ENCODE measurements around the gene PSMB11.

PSMB11 gene

DNA sequence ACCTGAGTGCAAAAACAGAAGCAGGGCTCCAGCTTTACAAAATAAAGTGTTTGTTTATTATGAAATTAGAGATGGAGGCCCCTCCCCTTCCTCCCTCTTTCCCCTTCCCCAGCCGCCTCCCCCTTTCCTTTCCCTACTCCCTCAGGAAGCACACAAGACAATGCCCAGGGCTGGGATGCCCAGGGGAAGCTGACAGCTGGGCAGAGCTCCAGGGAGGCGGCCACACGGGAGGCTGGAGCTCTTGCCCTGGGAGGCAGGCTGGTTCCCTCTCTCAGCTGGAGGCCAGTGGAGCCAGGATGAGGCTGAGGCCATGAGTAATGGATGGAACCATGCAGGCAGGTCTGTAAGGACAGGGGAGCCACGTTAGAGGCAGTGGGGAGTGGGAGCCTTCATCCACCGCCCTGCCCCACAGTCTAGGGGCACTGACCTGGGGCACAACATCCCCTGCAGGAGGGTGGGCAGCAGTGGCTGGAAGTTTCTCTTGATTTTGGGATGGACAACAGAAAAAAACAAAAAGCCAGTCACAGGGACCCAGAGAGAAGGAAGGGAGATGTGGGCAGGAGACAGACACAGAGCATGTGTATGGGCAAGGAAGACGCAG is 5.1 kb downstream of the PSMB11 start:
- H3K4me1 ChIP-seq (ENCODE audit: control insufficient read depth in 1 of 2, insufficient read depth in 1 of 2, low read depth in 1 of 2, low read length in 1 of 2): peaks cover 0 to 8% of the 10 kb centered on the region in 2 experiments
- no peaks in the 10 kb centered on the region for H3K36me3 ChIP-seq
- peaks cover 6% of the 10 kb centered on the region for H3K27me3 ChIP-seq
- TF ChIP-seq, protein P1, sequence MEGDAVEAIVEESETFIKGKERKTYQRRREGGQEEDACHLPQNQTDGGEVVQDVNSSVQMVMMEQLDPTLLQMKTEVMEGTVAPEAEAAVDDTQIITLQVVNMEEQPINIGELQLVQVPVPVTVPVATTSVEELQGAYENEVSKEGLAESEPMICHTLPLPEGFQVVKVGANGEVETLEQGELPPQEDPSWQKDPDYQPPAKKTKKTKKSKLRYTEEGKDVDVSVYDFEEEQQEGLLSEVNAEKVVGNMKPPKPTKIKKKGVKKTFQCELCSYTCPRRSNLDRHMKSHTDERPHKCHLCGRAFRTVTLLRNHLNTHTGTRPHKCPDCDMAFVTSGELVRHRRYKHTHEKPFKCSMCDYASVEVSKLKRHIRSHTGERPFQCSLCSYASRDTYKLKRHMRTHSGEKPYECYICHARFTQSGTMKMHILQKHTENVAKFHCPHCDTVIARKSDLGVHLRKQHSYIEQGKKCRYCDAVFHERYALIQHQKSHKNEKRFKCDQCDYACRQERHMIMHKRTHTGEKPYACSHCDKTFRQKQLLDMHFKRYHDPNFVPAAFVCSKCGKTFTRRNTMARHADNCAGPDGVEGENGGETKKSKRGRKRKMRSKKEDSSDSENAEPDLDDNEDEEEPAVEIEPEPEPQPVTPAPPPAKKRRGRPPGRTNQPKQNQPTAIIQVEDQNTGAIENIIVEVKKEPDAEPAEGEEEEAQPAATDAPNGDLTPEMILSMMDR (IDR thresholded peaks at IDR 0.05): no peak
- H3K27ac ChIP-seq: no peak overlapping the region
- no peak overlapping the region for H3K4me3 ChIP-seq (ENCODE audit: low read depth in 1 of 2, low read length in 1 of 2)
- H3K9me3 ChIP-seq: no peaks in the 10 kb centered on the region

DNA sequence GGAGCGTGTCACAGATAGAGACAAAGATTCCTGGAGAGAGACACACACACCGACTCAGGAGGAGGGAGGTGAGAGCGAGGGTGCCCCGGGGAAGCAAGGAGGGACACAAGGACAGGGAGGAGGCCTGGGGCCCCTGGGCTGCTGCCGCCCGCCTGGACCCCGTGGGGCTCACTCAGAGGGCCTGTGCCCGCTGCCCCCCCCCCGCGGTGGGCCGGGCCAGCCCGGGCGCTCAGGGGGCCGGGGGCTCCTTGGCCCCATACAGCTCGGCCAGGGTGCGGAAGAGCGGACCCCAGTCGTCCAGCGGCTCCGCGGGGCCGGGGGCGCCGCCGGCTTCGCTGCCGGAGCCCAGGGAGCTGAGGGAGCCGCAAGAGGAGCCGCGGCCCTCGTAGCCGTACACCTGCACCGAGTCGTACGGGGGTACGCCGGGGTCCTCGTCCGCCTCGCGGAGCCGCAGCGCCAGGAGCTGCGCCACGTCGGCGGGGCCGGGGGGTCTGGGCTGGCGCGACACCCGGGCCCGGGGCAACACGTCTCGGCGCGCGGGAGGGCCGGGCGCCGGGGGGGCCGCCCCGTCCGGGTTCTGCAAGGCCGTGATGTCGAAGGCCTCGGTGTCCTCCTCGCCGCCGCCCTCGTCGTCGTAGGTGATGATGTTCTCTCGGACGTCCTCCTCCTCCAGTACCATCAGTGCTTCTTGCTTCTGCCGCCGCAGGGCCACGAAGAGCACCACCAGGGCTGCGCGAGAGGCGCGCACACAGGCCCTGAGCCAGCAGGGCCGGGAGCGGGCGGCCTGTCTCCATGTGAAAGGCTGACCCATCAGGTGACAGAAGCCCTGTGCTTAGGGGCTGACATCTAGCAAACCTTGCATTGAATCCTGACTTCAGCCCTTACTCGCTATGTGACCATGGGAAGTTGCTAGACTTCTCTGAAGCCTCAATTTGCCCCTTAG is 6.0 kb downstream of the PSMB11 start:
- TF ChIP-seq, protein P1 (IDR thresholded peaks at IDR 0.05): no peak
- Histone ChIP-seq H3K27me3 (peaks cover 6% of the 10 kb centered on the region), H3K4me3 (ENCODE audit: low read depth in 1 of 2, low read length in 1 of 2) (no peak overlapping the region), H3K36me3 (no peaks in the 10 kb centered on the region), H3K9me3 (no peaks in the 10 kb centered on the region), H3K4me1 (ENCODE audit: control insufficient read depth in 1 of 2, insufficient read depth in 1 of 2, low read depth in 1 of 2, low read length in 1 of 2) (peaks cover 0 to 8% of the 10 kb centered on the region in 2 experiments), H3K27ac (no peak overlapping the region)

DNA sequence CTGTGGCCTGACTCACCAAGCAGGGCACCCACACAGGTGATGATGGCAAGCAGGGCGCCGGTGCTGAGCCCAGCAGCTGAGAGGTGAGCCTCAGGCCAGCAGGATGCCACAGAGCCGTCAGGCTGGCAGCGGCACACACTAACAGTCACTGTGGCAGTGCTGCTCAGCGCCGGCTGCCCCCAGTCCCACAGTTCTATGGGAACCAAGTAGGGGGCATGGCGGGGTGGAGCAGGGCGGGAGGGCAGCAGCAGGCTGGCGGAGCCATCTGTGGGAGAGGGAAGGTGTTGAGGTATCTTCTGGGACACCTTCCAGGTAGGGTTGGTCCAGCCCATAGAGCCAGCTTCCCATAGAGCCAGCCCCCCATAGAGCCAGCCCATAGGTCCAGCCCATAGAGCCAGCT is 7.0 kb downstream of the PSMB11 start:
- Histone ChIP-seq H3K36me3 (no peaks in the 10 kb centered on the region), H3K4me1 (ENCODE audit: control insufficient read depth in 1 of 2, insufficient read depth in 1 of 2, low read depth in 1 of 2, low read length in 1 of 2) (peaks cover 0 to 8% of the 10 kb centered on the region in 2 experiments), H3K4me3 (ENCODE audit: low read depth in 1 of 2, low read length in 1 of 2) (no peak overlapping the region), H3K27ac (no peak overlapping the region), H3K27me3 (peaks cover 6% of the 10 kb centered on the region), H3K9me3 (no peaks in the 10 kb centered on the region)
- TF ChIP-seq, protein P1 (IDR thresholded peaks at IDR 0.05): no peak

DNA sequence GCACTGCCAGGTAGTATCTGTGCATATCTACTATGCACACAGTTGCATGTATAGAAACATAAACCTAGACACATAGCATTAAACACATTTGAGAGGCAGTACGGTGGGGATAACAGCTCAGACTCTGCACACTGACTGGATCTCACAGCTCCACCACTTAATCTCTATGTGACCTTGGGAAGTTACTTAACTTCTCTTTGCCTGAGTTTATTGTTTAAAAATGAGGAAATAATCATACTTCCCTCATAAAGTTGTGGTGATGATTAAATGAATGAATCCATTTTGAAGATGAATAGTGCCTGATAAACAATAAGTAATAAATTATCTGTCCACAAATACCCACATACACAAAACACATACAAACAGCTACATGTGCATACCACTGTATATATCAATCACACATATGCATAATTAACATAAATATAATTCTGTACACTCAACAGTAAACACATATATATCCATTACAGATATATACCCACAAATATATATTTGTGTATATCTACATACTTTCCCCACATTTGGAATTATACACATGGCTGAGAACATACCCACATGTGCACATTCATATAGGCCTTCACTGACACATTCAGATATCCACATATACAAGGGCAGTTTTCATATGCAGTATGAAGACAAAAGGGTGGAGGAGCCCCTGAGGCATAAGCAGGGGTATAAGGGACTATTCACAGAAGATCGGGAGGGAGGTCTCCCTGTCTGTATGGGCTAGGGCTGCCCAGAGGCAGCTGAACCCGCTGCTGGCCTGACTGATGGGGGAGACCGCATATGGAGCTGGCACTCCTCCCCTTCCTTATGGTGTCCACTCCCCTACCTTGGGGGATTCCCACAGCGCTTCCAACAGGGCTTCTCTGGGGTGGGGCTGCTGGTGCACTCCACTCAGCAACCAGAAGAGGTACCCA is 9.4 kb downstream of the PSMB11 start:
- TF ChIP-seq, protein P1 (IDR thresholded peaks at IDR 0.05): no peak
- no peak overlapping the region for H3K4me3 ChIP-seq (ENCODE audit: low read depth in 1 of 2, low read length in 1 of 2)

DNA sequence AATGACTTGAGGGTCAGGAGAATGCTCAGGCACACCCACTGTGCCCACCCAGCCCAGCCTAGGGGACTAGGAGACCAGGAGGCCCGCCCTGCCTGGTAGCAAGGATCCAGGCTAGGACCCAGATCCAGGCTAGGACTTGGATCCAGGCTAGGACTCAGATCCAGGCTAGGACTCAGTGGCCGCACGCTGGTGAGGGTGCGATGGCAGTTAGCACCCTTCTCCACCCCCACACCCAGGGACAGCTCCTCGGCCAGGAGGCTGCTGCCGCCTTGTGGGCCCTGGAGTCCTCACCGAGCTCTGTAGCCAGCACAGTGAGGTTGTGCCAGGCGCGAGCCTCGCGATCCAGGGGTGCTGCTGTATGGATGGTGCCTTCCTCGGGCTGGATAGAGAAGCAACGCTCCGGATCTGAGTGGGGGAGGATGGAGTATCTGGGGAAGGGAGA is 10.2 kb downstream of the PSMB11 start:
- peaks cover 17% of the 10 kb centered on the region for H3K27me3 ChIP-seq
- no peaks in the 10 kb centered on the region for H3K36me3 ChIP-seq
- no peak overlapping the region for H3K4me3 ChIP-seq (ENCODE audit: low read depth in 1 of 2, low read length in 1 of 2)
- H3K9me3 ChIP-seq: no peaks in the 10 kb centered on the region
- TF ChIP-seq, protein P1 (IDR thresholded peaks at IDR 0.05): no peak
- peaks cover 12 to 20% of the 10 kb centered on the region in 2 experiments for H3K4me1 ChIP-seq (ENCODE audit: control insufficient read depth in 1 of 2, insufficient read depth in 1 of 2, low read depth in 1 of 2, low read length in 1 of 2)
- no peak overlapping the region for H3K27ac ChIP-seq

More for the DNA sequence above, 9.4 kb downstream of the PSMB11 start:
- Histone ChIP-seq H3K9me3 (no peaks in the 10 kb centered on the region), H3K27me3 (peaks cover 9% of the 10 kb centered on the region), H3K27ac (peak overlapping the region; percentile 27), H3K36me3 (no peaks in the 10 kb centered on the region), H3K4me1 (ENCODE audit: control insufficient read depth in 1 of 2, insufficient read depth in 1 of 2, low read depth in 1 of 2, low read length in 1 of 2) (peaks cover 4 to 11% of the 10 kb centered on the region in 2 experiments)

All from neutrophil (primary cell).